ENCODE results near the gene PEAK1.

DNA sequence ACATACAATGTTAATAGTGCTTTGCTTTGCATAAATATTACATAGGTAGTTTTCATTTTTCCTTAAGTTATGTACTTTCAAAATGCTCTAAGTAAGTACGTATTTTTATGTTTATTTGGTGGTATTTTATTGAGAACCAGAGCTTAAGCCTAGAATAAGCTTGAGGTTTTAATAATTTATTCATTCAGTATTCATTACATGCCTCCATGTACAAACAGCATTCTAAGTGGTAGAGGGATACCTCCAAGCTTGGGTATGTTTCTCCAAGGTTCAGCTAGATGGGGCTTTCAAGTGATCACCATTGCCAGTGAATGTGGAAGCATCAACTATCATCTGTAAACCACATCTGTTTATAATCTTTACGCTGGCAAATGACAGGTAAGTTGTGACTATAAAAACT lies 52.3 kb downstream of the PEAK1 start:
- no peak for TF ChIP-seq MYC (IDR thresholded peaks at IDR 0.05; ENCODE audit: low read depth, low read length)
- no peak for TF ChIP-seq MYC (CRISPR knock-in tag; IDR thresholded peaks at IDR 0.05; ENCODE audit: borderline replicate concordance, low read depth)
- no peak for TF ChIP-seq FOXJ3 (CRISPR knock-in tag; IDR thresholded peaks at IDR 0.05)
- no peak for TF ChIP-seq SP1 (CRISPR knock-in tag; IDR thresholded peaks at IDR 0.05)
- no peak for TF ChIP-seq HNRNPLL (IDR thresholded peaks at IDR 0.05; ENCODE audit: low read depth, low read length, poor library complexity, severe bottlenecking)
- TF ChIP-seq SMC3 (conservative IDR thresholded peaks at IDR 0.05; ENCODE audit: insufficient read depth, low read depth, low read length): no peak
- TF ChIP-seq E2F1 (CRISPR knock-in tag; IDR thresholded peaks at IDR 0.05): no peak
- TF ChIP-seq FOXM1 (IDR thresholded peaks at IDR 0.05; ENCODE audit: low read depth): no peak
- no peak for TF ChIP-seq FOXM1 (CRISPR knock-in tag; IDR thresholded peaks at IDR 0.05; ENCODE audit: low read depth)
- no peak for TF ChIP-seq NFYB (IDR thresholded peaks at IDR 0.05; ENCODE audit: extremely low read depth, insufficient read length)
- no peak for TF ChIP-seq YBX1 (IDR thresholded peaks at IDR 0.05)
- no peak for TF ChIP-seq BHLHE40 (IDR thresholded peaks at IDR 0.05; ENCODE audit: low read length)
- TF ChIP-seq, protein P1, sequence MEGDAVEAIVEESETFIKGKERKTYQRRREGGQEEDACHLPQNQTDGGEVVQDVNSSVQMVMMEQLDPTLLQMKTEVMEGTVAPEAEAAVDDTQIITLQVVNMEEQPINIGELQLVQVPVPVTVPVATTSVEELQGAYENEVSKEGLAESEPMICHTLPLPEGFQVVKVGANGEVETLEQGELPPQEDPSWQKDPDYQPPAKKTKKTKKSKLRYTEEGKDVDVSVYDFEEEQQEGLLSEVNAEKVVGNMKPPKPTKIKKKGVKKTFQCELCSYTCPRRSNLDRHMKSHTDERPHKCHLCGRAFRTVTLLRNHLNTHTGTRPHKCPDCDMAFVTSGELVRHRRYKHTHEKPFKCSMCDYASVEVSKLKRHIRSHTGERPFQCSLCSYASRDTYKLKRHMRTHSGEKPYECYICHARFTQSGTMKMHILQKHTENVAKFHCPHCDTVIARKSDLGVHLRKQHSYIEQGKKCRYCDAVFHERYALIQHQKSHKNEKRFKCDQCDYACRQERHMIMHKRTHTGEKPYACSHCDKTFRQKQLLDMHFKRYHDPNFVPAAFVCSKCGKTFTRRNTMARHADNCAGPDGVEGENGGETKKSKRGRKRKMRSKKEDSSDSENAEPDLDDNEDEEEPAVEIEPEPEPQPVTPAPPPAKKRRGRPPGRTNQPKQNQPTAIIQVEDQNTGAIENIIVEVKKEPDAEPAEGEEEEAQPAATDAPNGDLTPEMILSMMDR (IDR thresholded peaks at IDR 0.05 in 2 of 3, conservative IDR thresholded peaks at IDR 0.05 in 1 of 3; ENCODE audit: insufficient read depth in 2 of 3, low read depth in 1 of 3, low read length in 3 of 3): no peak

Measured in K562 (cell line).